Measurements from ENCODE around the gene CXorf38.
"Not testable (repeated sequence)": the region's sequence is repeated elsewhere in the genome, so short reads cannot be mapped to it uniquely, and the experiment has no call there.

Gene CXorf38

GRCh38 chrX:40632199-40632598, 15.2 kb downstream of the CXorf38 start:
- in situ Hi-C loops (cut with HindIII; ENCODE audit: low sequenced_read_pairs): no loop called here

- in situ Hi-C loops (cut with HindIII; ENCODE audit: low sequenced_read_pairs): no loop called here
These were observed 18.9 kb downstream of the CXorf38 start for GRCh38 chrX:40628506-40628905.

GRCh38 chrX:40625294-40625693, 22.1 kb downstream of the CXorf38 start:
- in situ Hi-C loops (cut with HindIII; ENCODE audit: low sequenced_read_pairs): no loop called here

GRCh38 chrX:40623665-40624064, 23.7 kb downstream of the CXorf38 start:
- in situ Hi-C loops (cut with HindIII; ENCODE audit: low sequenced_read_pairs): no loop called here

- in situ Hi-C loops (cut with HindIII; ENCODE audit: low sequenced_read_pairs): no loop called here
These were observed 24.2 kb downstream of the CXorf38 start, which contains the start of gene MPC1L for GRCh38 chrX:40623139-40623536. MPC1L (plus strand) TSS chrX:40623428; CDS start chrX:40623566, 138 bp downstream.

- in situ Hi-C loops (cut with HindIII; ENCODE audit: low sequenced_read_pairs): no loop called here
These were observed 24.8 kb downstream of the CXorf38 start for GRCh38 chrX:40622479-40623138.

- in situ Hi-C loops (cut with HindIII; ENCODE audit: low sequenced_read_pairs): no loop called here
These were observed 29.8 kb downstream of the CXorf38 start for GRCh38 chrX:40617566-40617965.

- in situ Hi-C loops (cut with HindIII; ENCODE audit: low sequenced_read_pairs): no loop called here
These were observed 31.4 kb downstream of the CXorf38 start for GRCh38 chrX:40615976-40616375.

- in situ Hi-C loops (cut with HindIII; ENCODE audit: low sequenced_read_pairs): no loop called here
These were observed 34.9 kb downstream of the CXorf38 start for GRCh38 chrX:40612511-40612910.

- in situ Hi-C loops (cut with HindIII; ENCODE audit: low sequenced_read_pairs): no loop called here
These were observed 40.0 kb downstream of the CXorf38 start for GRCh38 chrX:40607381-40607780.

GRCh38 chrX:40603446-40603845, 43.9 kb downstream of the CXorf38 start:
- in situ Hi-C loops (cut with HindIII; ENCODE audit: low sequenced_read_pairs): no loop called here

GRCh38 chrX:40589616-40590321, 57.6 kb downstream of the CXorf38 start:
- in situ Hi-C loops (cut with HindIII; ENCODE audit: low sequenced_read_pairs): not testable (repeated sequence)

- in situ Hi-C loops (cut with HindIII; ENCODE audit: low sequenced_read_pairs): not testable (repeated sequence)
These were observed 59.7 kb downstream of the CXorf38 start for GRCh38 chrX:40587623-40588022.

- in situ Hi-C loops (cut with HindIII; ENCODE audit: low sequenced_read_pairs): no loop called here
These were observed 64.5 kb downstream of the CXorf38 start for GRCh38 chrX:40582811-40583210.

- in situ Hi-C loops (cut with HindIII; ENCODE audit: low sequenced_read_pairs): not testable (repeated sequence)
These were observed 65.2 kb downstream of the CXorf38 start for GRCh38 chrX:40582178-40582577.

GRCh38 chrX:40581336-40581920, 65.9 kb downstream of the CXorf38 start:
- in situ Hi-C loops (cut with HindIII; ENCODE audit: low sequenced_read_pairs): no loop called here

- in situ Hi-C loops (cut with HindIII; ENCODE audit: low sequenced_read_pairs): no loop called here
These were observed 66.6 kb downstream of the CXorf38 start, which contains the start of gene ATP6AP2 for GRCh38 chrX:40580537-40581335. ATP6AP2 (plus strand) TSS chrX:40580970; CDS start chrX:40581066, 96 bp downstream.

GRCh38 chrX:40579900-40580536, 67.3 kb downstream of the CXorf38 start:
- in situ Hi-C loops (cut with HindIII; ENCODE audit: low sequenced_read_pairs): no loop called here

- in situ Hi-C loops (cut with HindIII; ENCODE audit: low sequenced_read_pairs): no loop called here
These were observed 68.2 kb downstream of the CXorf38 start for GRCh38 chrX:40579141-40579540.

- in situ Hi-C loops (cut with HindIII; ENCODE audit: low sequenced_read_pairs): no loop called here
These were observed 69.2 kb downstream of the CXorf38 start for GRCh38 chrX:40578039-40578695.
